Natural killer cell treated with Interleukin-12 subunit alpha and Interleukin-12 subunit beta and Interleukin-15 and Interleukin-18, amount 100 ng/mL, for 72 hours (primary cell): Measurements from ENCODE around the gene MBD5. TPM values are rescaled to one million over a fixed set of nuclear protein-coding genes. Genes with fewer than 3 reads are reported as not detected.

ENCODE experiments used
- ATAC-seq, 2 donors: fragments of 150-1000 bp; cut with Tn5 transposase in 1 of 2; sonication (Bioruptor Pico), chemical (Tn5 transposase) in 1 of 2; 2 replicates each; pipeline ENCODE4 v1.10.0; 2021
- DNase-seq: peaks from one replicate; pipeline ENCODE4 v3.0.0; 2022; ENCODE audit warnings: low spot score
- H3K27ac Mint-ChIP-seq, 2 donors: 1 replicate in 1 of 2; 2 replicates in 1 of 2; pipeline ENCODE4 v1.8.0; 2022; ENCODE audit warnings: mixed read lengths in 2 of 2, mild to moderate bottlenecking in 1 of 2, moderate library complexity in 1 of 2
- H3K27me3 Mint-ChIP-seq, 2 donors: 1 replicate in 1 of 2; 2 replicates in 1 of 2; pipeline ENCODE4 v1.8.0; 2022; ENCODE audit warnings: mixed read lengths in 2 of 2
- H3K36me3 Mint-ChIP-seq: one replicate; pipeline ENCODE4 v1.8.0; 2022; ENCODE audit warnings: mixed read lengths
- H3K4me1 Mint-ChIP-seq, 2 donors: 1 replicate in 1 of 2; 2 replicates in 1 of 2; pipeline ENCODE4 v1.8.0; 2022; ENCODE audit warnings: low read depth in 2 of 2, mixed read lengths in 2 of 2, mild to moderate bottlenecking in 1 of 2
- H3K4me3 Mint-ChIP-seq: one replicate; pipeline ENCODE4 v1.8.0; 2022; ENCODE audit warnings: mixed read lengths
- H3K9me3 Mint-ChIP-seq: 2 replicates; pipeline ENCODE4 v1.8.0; 2022; ENCODE audit warnings: mixed read lengths
- total RNA-seq, 2 donors: library from RNA; stranded (reverse); gene quantifications; one replicate each; pipeline ENCODE4 v1.2.3, GENCODE V29; 2022

MBD5 gene
- total RNA-seq, 2 donors from 2014 or later = 29.2 to 32.4 TPM

GRCh38 chr2:148458171-148458570 lies 437.3 kb downstream of the MBD5 start:
- Mint-ChIP-seq H3K27me3 (no peaks in the 10 kb centered on the region), H3K4me3 (no peak overlapping the region), H3K27ac (no peak overlapping the region), H3K9me3 (no peaks in the 10 kb centered on the region), H3K4me1 (no peaks in the 10 kb centered on the region), H3K36me3 (no peaks in the 10 kb centered on the region)
- no peak for DNase-seq
- no peak for ATAC-seq

GRCh38 chr2:148459377-148459778 lies 438.5 kb downstream of the MBD5 start:
- H3K4me3 Mint-ChIP-seq = no peak overlapping the region
- no peaks in the 10 kb centered on the region for H3K9me3 Mint-ChIP-seq
- no peaks in the 10 kb centered on the region for H3K27me3 Mint-ChIP-seq
- ATAC-seq = peak in 1 of 2 donors; percentile 54
- H3K4me1 Mint-ChIP-seq = no peaks in the 10 kb centered on the region
- H3K27ac Mint-ChIP-seq = no peak overlapping the region
- no peaks in the 10 kb centered on the region for H3K36me3 Mint-ChIP-seq
- DNase-seq = no peak

GRCh38 chr2:148461876-148462275 lies 441.0 kb downstream of the MBD5 start:
- no peak for ATAC-seq
- Mint-ChIP-seq H3K36me3 (no peaks in the 10 kb centered on the region), H3K27me3 (no peaks in the 10 kb centered on the region), H3K4me1 (no peaks in the 10 kb centered on the region), H3K4me3 (no peak overlapping the region), H3K9me3 (no peaks in the 10 kb centered on the region), H3K27ac (no peak overlapping the region)
- no peak for DNase-seq

DNA sequence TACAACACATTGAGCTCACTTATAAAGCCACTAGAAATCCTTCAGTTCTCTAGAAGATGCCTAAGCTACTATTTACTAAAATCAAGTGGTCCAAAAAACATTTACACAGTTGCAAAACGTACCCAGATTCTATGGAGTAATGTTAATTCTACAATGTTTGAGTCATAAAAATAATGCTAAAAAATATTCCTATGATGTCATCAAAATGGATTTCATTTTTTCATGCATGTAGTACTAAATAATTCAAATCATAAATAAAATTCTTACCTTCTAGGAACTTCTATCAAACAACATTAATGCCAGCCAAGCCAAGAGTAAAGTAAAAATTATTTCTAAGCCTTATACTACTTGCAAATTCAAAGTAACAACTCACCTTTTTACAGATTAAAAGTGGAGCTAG lies 454.7 kb downstream of the MBD5 start:
- H3K4me1 Mint-ChIP-seq = no peaks in the 10 kb centered on the region
- ATAC-seq (no peak), DNase-seq (no peak)
- H3K27ac Mint-ChIP-seq = no peak overlapping the region
- no peak overlapping the region for H3K4me3 Mint-ChIP-seq
- no peaks in the 10 kb centered on the region for H3K36me3 Mint-ChIP-seq
- no peaks in the 10 kb centered on the region for H3K27me3 Mint-ChIP-seq
- no peaks in the 10 kb centered on the region for H3K9me3 Mint-ChIP-seq

DNA sequence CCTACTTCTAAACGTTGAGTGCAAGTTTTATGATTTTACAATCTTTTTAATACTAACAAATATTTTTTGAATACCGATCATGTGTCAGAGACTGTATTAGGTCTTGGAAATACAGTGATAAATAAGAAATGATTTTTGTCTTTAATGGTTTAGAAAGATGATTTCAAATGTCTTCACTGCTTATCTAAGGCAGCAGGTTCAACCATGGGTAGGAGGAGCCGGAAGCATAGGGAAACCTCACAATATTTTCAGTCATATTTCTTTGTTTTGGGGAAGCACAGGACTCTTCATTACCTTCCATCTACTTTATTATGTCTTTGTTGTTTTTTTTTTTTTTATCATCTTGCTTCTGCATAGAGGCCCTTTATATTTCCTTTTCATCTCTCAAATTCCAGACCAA lies 458.5 kb downstream of the MBD5 start:
- no peaks in the 10 kb centered on the region for H3K4me1 Mint-ChIP-seq
- no peak for DNase-seq
- H3K36me3 Mint-ChIP-seq = no peaks in the 10 kb centered on the region
- H3K27me3 Mint-ChIP-seq = peaks cover 0 to 3% of the 10 kb centered on the region in 2 donors
- H3K4me3 Mint-ChIP-seq = no peak overlapping the region
- ATAC-seq = no peak
- no peak overlapping the region for H3K27ac Mint-ChIP-seq
- H3K9me3 Mint-ChIP-seq = no peaks in the 10 kb centered on the region

- peaks cover 0 to 3% of the 10 kb centered on the region in 2 donors for H3K27me3 Mint-ChIP-seq
These were observed 462.8 kb downstream of the MBD5 start for GRCh38 chr2:148483665-148484064.

DNA sequence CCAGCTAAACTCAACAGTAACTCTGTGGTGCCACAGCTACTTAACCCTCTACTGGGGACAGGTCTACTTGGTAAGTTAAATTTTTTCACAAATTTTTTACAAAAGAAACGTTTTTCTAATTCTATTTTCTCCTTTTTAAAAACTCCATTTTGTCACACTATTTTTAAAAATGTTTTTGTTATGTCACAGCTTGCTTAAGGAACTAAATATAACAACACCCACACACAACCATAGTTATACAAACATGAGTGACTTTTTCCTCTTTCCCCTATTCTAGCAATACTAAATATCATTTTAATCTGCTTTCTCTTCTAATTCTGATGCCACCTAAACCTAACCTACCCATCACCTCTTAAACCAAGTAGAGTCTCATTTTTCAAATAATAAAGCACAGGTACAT lies 463.2 kb downstream of the MBD5 start:
- DNase-seq = no peak
- H3K27me3 Mint-ChIP-seq = peaks cover 0 to 3% of the 10 kb centered on the region in 2 donors
- H3K4me1 Mint-ChIP-seq = no peaks in the 10 kb centered on the region
- H3K9me3 Mint-ChIP-seq = no peaks in the 10 kb centered on the region
- no peaks in the 10 kb centered on the region for H3K36me3 Mint-ChIP-seq
- no peak overlapping the region for H3K4me3 Mint-ChIP-seq
- no peak overlapping the region for H3K27ac Mint-ChIP-seq
- ATAC-seq = no peak

More at GRCh38 chr2:148483665-148484064, 462.8 kb downstream of the MBD5 start:
- no peak overlapping the region for H3K27ac Mint-ChIP-seq
- no peak for ATAC-seq
- no peaks in the 10 kb centered on the region for H3K9me3 Mint-ChIP-seq
- H3K4me3 Mint-ChIP-seq = no peak overlapping the region
- H3K4me1 Mint-ChIP-seq = no peaks in the 10 kb centered on the region
- no peaks in the 10 kb centered on the region for H3K36me3 Mint-ChIP-seq
- no peak for DNase-seq

GRCh38 chr2:148486655-148487054 lies 465.8 kb downstream of the MBD5 start:
- no peak for ATAC-seq

GRCh38 chr2:148487439-148487838 lies 466.5 kb downstream of the MBD5 start:
- DNase-seq (no peak), ATAC-seq (no peak)
- Mint-ChIP-seq H3K27me3 (peaks cover 0 to 3% of the 10 kb centered on the region in 2 donors), H3K27ac (no peak overlapping the region), H3K9me3 (no peaks in the 10 kb centered on the region), H3K4me3 (no peak overlapping the region), H3K36me3 (no peaks in the 10 kb centered on the region), H3K4me1 (no peaks in the 10 kb centered on the region)

More at GRCh38 chr2:148486655-148487054, 465.8 kb downstream of the MBD5 start:
- no peak for DNase-seq
- Mint-ChIP-seq H3K9me3 (no peaks in the 10 kb centered on the region), H3K4me1 (no peaks in the 10 kb centered on the region), H3K36me3 (no peaks in the 10 kb centered on the region), H3K4me3 (no peak overlapping the region), H3K27ac (no peak overlapping the region), H3K27me3 (peaks cover 0 to 3% of the 10 kb centered on the region in 2 donors)

DNA sequence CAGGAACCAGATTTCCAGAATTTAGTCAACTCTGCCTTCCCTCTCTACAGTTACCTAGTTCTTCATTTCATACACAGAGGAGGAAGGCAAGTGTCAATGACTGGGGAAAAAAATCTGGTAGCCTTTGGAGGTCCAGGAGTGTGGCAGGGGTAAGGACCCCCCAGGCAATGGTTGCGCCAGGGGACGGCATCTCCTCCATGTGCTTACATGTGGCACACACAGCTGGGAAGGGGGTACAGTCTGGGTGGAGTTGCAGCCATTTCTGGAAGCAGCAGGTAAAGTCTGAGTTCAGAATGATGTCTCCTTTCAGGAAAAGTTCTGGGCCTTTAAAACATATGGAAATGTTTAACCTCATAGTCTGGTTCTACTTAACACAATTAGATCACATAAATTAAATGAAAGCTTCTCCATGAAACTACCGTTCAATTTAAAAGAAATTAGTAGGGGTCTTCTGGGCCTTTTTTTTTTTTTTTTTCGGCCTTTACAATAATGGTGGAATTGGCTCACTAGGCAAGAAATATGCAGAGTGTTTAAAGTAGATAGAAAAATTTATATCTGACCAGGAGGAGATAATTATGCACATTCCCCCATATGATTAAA lies 470.0 kb downstream of the MBD5 start:
- ATAC-seq = no peak
- DNase-seq = no peak
- no peaks in the 10 kb centered on the region for H3K27me3 Mint-ChIP-seq
- no peaks in the 10 kb centered on the region for H3K36me3 Mint-ChIP-seq
- no peak overlapping the region for H3K4me3 Mint-ChIP-seq
- H3K27ac Mint-ChIP-seq = no peak overlapping the region
- no peaks in the 10 kb centered on the region for H3K4me1 Mint-ChIP-seq
- H3K9me3 Mint-ChIP-seq = no peaks in the 10 kb centered on the region

- Mint-ChIP-seq H3K27me3 (no peaks in the 10 kb centered on the region), H3K4me3 (no peak overlapping the region), H3K27ac (no peak overlapping the region), H3K4me1 (no peaks in the 10 kb centered on the region), H3K9me3 (no peaks in the 10 kb centered on the region), H3K36me3 (no peaks in the 10 kb centered on the region)
- DNase-seq = no peak
- no peak for ATAC-seq
These were observed 473.1 kb downstream of the MBD5 start for GRCh38 chr2:148493822-148494563.

DNA sequence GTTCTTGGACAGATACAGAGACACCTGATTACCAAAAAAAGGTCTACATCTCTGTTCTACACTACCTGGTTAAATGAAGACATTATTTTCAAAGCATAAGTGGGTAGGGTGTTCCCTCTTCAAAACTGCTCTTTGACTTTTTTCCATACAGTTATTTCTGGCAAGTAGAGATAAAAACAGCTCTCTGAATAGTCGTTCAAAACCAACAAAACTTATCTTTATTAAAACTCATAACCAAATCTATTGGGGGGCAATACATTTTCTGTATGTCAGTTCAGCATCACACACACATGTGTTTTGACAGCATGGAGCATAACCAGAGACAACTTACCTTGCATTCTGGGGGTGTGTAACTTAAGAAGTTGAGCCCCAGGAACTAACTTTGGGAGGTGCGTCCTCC lies 474.7 kb downstream of the MBD5 start:
- Mint-ChIP-seq H3K4me3 (no peak overlapping the region), H3K27ac (no peak overlapping the region), H3K9me3 (no peaks in the 10 kb centered on the region), H3K4me1 (no peaks in the 10 kb centered on the region), H3K36me3 (no peaks in the 10 kb centered on the region), H3K27me3 (no peaks in the 10 kb centered on the region)
- no peak for DNase-seq
- no peak for ATAC-seq

- DNase-seq (no peak), ATAC-seq (no peak)
- H3K36me3 Mint-ChIP-seq = no peaks in the 10 kb centered on the region
- H3K9me3 Mint-ChIP-seq = no peaks in the 10 kb centered on the region
- no peak overlapping the region for H3K27ac Mint-ChIP-seq
- H3K4me1 Mint-ChIP-seq = peaks cover 0 to 3% of the 10 kb centered on the region in 2 donors
- H3K27me3 Mint-ChIP-seq = no peaks in the 10 kb centered on the region
- H3K4me3 Mint-ChIP-seq = no peak overlapping the region
These were observed 480.7 kb downstream of the MBD5 start for GRCh38 chr2:148501545-148501944.

- Mint-ChIP-seq H3K27me3 (no peaks in the 10 kb centered on the region), H3K9me3 (no peaks in the 10 kb centered on the region), H3K36me3 (no peaks in the 10 kb centered on the region), H3K4me3 (no peak overlapping the region), H3K4me1 (peaks cover 0 to 3% of the 10 kb centered on the region in 2 donors), H3K27ac (no peak overlapping the region)
- no peak for ATAC-seq
- DNase-seq = no peak
These were observed 482.6 kb downstream of the MBD5 start for GRCh38 chr2:148503516-148503915.
